H9 (cell line): ENCODE data around the gene RPL21. TPM values are rescaled to one million over a fixed set of nuclear protein-coding genes. Genes with fewer than 3 reads are reported as not detected.

Experiments used
- DNase-seq: peaks from one replicate; pipeline ENCODE4 v3.0.0-alpha.2; 2017
- H2AFZ ChIP-seq: one replicate; pipeline ENCODE4 v1.6.1; 2013; ENCODE audit warnings: mild to moderate bottlenecking, low read length, control low read depth, moderate library complexity
- H2AK5ac ChIP-seq: 2 replicates; pipeline ENCODE4 v1.6.1; 2013; ENCODE audit warnings: low read length, control low read depth, mixed read lengths; ENCODE audit not compliant: insufficient read length
- H2BK120ac ChIP-seq: one replicate; pipeline ENCODE4 v1.6.1; 2013; ENCODE audit warnings: low read depth, mild to moderate bottlenecking, low read length, control low read depth, inconsistent platforms; ENCODE audit not compliant: poor library complexity, severe bottlenecking
- H2BK12ac ChIP-seq: 2 replicates; pipeline ENCODE4 v1.6.1; 2013; ENCODE audit warnings: low read length, control low read depth, mixed read lengths, low read depth; ENCODE audit not compliant: insufficient read length
- H2BK15ac ChIP-seq: 2 replicates; pipeline ENCODE4 v1.6.1; 2013; ENCODE audit warnings: low read depth, low read length, control low read depth
- H2BK20ac ChIP-seq: one replicate; pipeline ENCODE4 v1.6.1; 2013; ENCODE audit warnings: low read depth, mild to moderate bottlenecking, low read length, control low read depth, inconsistent platforms; ENCODE audit not compliant: poor library complexity, severe bottlenecking
- H2BK5ac ChIP-seq: 2 replicates; pipeline ENCODE4 v1.6.1; 2013; ENCODE audit warnings: low read length, control low read depth, mixed read lengths; ENCODE audit not compliant: insufficient read length
- H3K14ac ChIP-seq: 2 replicates; pipeline ENCODE4 v1.6.1; 2013; ENCODE audit warnings: low read length, control low read depth; ENCODE audit not compliant: insufficient read depth
- H3K18ac ChIP-seq: 2 replicates; pipeline ENCODE4 v1.6.1; 2013; ENCODE audit warnings: low read depth, mild to moderate bottlenecking, mixed read lengths, low read length, control low read depth; ENCODE audit not compliant: insufficient read length
- H3K23ac ChIP-seq: 2 replicates; pipeline ENCODE4 v1.6.1; 2013; ENCODE audit warnings: low read length, control low read depth, mixed read lengths, low read depth; ENCODE audit not compliant: insufficient read length
- H3K23me2 ChIP-seq: 2 replicates; pipeline ENCODE4 v1.6.1; 2013; ENCODE audit warnings: low read depth, mild to moderate bottlenecking, mixed read lengths, low read length, control low read depth; ENCODE audit not compliant: insufficient read length, poor library complexity, severe bottlenecking
- H3K27ac ChIP-seq: 2 replicates; pipeline ENCODE4 v1.5.1; 2013; ENCODE audit warnings: low read length, control low read depth, mixed read lengths, low read depth; ENCODE audit not compliant: insufficient read length
- H3K27me3 ChIP-seq: 2 replicates; pipeline ENCODE4 v1.6.1; 2013; ENCODE audit warnings: low read length, control low read depth, inconsistent platforms; ENCODE audit not compliant: insufficient read depth
- H3K4ac ChIP-seq: 2 replicates; pipeline ENCODE4 v1.6.1; 2013; ENCODE audit warnings: low read depth, mild to moderate bottlenecking, control low read depth, inconsistent platforms, low read length, moderate library complexity
- H3K4me1 ChIP-seq: 2 replicates; pipeline ENCODE4 v1.6.1; 2013; ENCODE audit warnings: low read length, control low read depth, inconsistent platforms; ENCODE audit not compliant: insufficient read depth
- H3K4me2 ChIP-seq: 2 replicates; pipeline ENCODE4 v1.6.1; 2013; ENCODE audit warnings: low read length, control low read depth, mixed read lengths; ENCODE audit not compliant: insufficient read length, insufficient read depth
- H3K56ac ChIP-seq: 2 replicates; pipeline ENCODE4 v1.6.1; 2013; ENCODE audit warnings: low read depth, mild to moderate bottlenecking, mixed read lengths, low read length, control low read depth; ENCODE audit not compliant: insufficient read length
- H3K79me1 ChIP-seq: 2 replicates; pipeline ENCODE4 v1.6.1; 2013; ENCODE audit warnings: low read depth, mild to moderate bottlenecking, moderate library complexity, low read length, control low read depth, inconsistent platforms; ENCODE audit not compliant: insufficient read depth, poor library complexity, severe bottlenecking
- H3K79me2 ChIP-seq: 2 replicates; pipeline ENCODE4 v1.6.1; 2013; ENCODE audit warnings: low read length, control low read depth, inconsistent platforms; ENCODE audit not compliant: insufficient read depth
- H3K9ac ChIP-seq: 2 replicates; pipeline ENCODE4 v1.6.1; 2013; ENCODE audit warnings: low read length, control low read depth, mixed read lengths; ENCODE audit not compliant: insufficient read length; ENCODE audit errors: extremely low read depth
- H3K9me3 ChIP-seq: one replicate; pipeline ENCODE4 v1.6.1; 2013; ENCODE audit warnings: low read depth, low read length, inconsistent platforms; ENCODE audit not compliant: control insufficient read depth
- H3T11ph ChIP-seq: one replicate; pipeline ENCODE4 v1.6.1; 2013; ENCODE audit warnings: mild to moderate bottlenecking, low read length, control low read depth, inconsistent platforms
- H4K20me1 ChIP-seq: one replicate; pipeline ENCODE4 v1.6.1; 2013; ENCODE audit not compliant: control insufficient read depth, insufficient read length, insufficient read depth
- H4K5ac ChIP-seq: 2 replicates; pipeline ENCODE4 v1.6.1; 2013; ENCODE audit warnings: low read depth, mild to moderate bottlenecking, mixed read lengths, low read length, control low read depth; ENCODE audit not compliant: insufficient read length
- H4K8ac ChIP-seq: replicated peaks from 2 replicates; pipeline ENCODE4 v1.6.1; 2013; ENCODE audit warnings: low read length, control low read depth, mixed read lengths, low read depth; ENCODE audit not compliant: insufficient read length
- H4K91ac ChIP-seq: 2 replicates; pipeline ENCODE4 v1.6.1; 2013; ENCODE audit warnings: low read depth, mild to moderate bottlenecking, moderate library complexity, mixed read lengths, low read length, control low read depth; ENCODE audit not compliant: insufficient read length
- H3K27ac Mint-ChIP-seq, 3 experiments: 2 replicates in 2 of 3; 3 replicates in 1 of 3; pipeline ENCODE4 v1.8.0; 2020 to 2021; ENCODE audit warnings: mixed read lengths in 3 of 3, mild to moderate bottlenecking in 1 of 3, moderate library complexity in 1 of 3
- H3K27me3 Mint-ChIP-seq: 2 replicates; pipeline ENCODE4 v1.8.0; 2021; ENCODE audit warnings: low read depth, mild to moderate bottlenecking, moderate library complexity, mixed read lengths
- H3K36me3 Mint-ChIP-seq, 3 experiments: 2 replicates in 2 of 3; 3 replicates in 1 of 3; pipeline ENCODE4 v1.8.0; 2020 to 2021; ENCODE audit warnings: low read depth in 3 of 3, mixed read lengths in 3 of 3; ENCODE audit not compliant: insufficient read depth in 1 of 3
- H3K4me1 Mint-ChIP-seq, 2 experiments: 2 replicates each; pipeline ENCODE4 v1.8.0; 2020; ENCODE audit warnings: mixed read lengths in 2 of 2
- H3K4me3 Mint-ChIP-seq, 2 experiments: 2 replicates in 1 of 2; 3 replicates in 1 of 2; pipeline ENCODE4 v1.8.0; 2020 to 2021; ENCODE audit warnings: mild to moderate bottlenecking in 2 of 2, mixed read lengths in 2 of 2, moderate library complexity in 1 of 2
- H3K9me3 Mint-ChIP-seq, 2 experiments: 2 replicates in 1 of 2; 3 replicates in 1 of 2; pipeline ENCODE4 v1.8.0; 2020; ENCODE audit warnings: mild to moderate bottlenecking in 2 of 2, mixed read lengths in 2 of 2, moderate library complexity in 1 of 2
- WGBS: extraction: QIAGEN DNeasy Blood & Tissue Kit; methylation state at CpG from one replicate; pipeline ENCODE4 v1.1.7; 2013; ENCODE audit warnings: missing lambda C conversion rate, low lambda C conversion rate, mixed read lengths; ENCODE audit not compliant: insufficient read length; ENCODE audit errors: extremely low coverage; 5-methylcytosine and 5-hydroxymethylcytosine counted together
- total RNA-seq: library from RNA; stranded (reverse); gene quantifications from 2 replicates; pipeline ENCODE4 v1.2.1, GENCODE V29; 2021
- TF ChIP-seq, protein P1 (sequence below): fragments of 200-600 bp; sonication (generic); conservative IDR thresholded peaks from 3 replicates; pipeline ENCODE4 v1.8.0; 2021; ENCODE audit warnings: antibody characterized with exemption, mild to moderate bottlenecking

Gene RPL21
- total RNA-seq, 1 experiment from 2014 or later: 1,099 TPM

- Histone ChIP-seq H3K27ac (no peak overlapping the region), H4K20me1 (no peaks in the 10 kb centered on the region), H3K23me2 (peaks cover 9% of the 10 kb centered on the region), H3K27me3 (no peaks in the 10 kb centered on the region), H3K9ac (no peak overlapping the region), H3K79me1 (no peaks in the 10 kb centered on the region), H2BK15ac (no peak overlapping the region), H4K5ac (no peak overlapping the region), H3K9me3 (no peaks in the 10 kb centered on the region), H3K79me2 (no peaks in the 10 kb centered on the region), H3K18ac (no peak overlapping the region), H4K8ac (no peak overlapping the region), H3K4me1 (no peaks in the 10 kb centered on the region), H3K4ac (no peak overlapping the region), H3K56ac (no peak overlapping the region), H2BK12ac (no peak overlapping the region), H2AK5ac (no peak overlapping the region), H3K4me2 (no peak overlapping the region), H3K14ac (no peak overlapping the region), H2AFZ (no peak overlapping the region), H2BK120ac (no peak overlapping the region), H4K91ac (no peak overlapping the region), H3T11ph (no peak overlapping the region), H2BK20ac (no peak overlapping the region), H2BK5ac (no peak overlapping the region), H3K23ac (no peak overlapping the region)
- H3K4me1 Mint-ChIP-seq: peaks cover 9 to 15% of the 10 kb centered on the region in 2 experiments
- H3K4me3 Mint-ChIP-seq: no peak overlapping the region
- H3K36me3 Mint-ChIP-seq: no peaks in the 10 kb centered on the region
- no peaks in the 10 kb centered on the region for H3K9me3 Mint-ChIP-seq
- DNase-seq: peak; percentile 23
- no peak overlapping the region for H3K27ac Mint-ChIP-seq
- H3K27me3 Mint-ChIP-seq: peaks cover 56% of the 10 kb centered on the region
- no CpG with 5 or more reads among the region's 4 CpGs for WGBS
- TF ChIP-seq, protein P1, sequence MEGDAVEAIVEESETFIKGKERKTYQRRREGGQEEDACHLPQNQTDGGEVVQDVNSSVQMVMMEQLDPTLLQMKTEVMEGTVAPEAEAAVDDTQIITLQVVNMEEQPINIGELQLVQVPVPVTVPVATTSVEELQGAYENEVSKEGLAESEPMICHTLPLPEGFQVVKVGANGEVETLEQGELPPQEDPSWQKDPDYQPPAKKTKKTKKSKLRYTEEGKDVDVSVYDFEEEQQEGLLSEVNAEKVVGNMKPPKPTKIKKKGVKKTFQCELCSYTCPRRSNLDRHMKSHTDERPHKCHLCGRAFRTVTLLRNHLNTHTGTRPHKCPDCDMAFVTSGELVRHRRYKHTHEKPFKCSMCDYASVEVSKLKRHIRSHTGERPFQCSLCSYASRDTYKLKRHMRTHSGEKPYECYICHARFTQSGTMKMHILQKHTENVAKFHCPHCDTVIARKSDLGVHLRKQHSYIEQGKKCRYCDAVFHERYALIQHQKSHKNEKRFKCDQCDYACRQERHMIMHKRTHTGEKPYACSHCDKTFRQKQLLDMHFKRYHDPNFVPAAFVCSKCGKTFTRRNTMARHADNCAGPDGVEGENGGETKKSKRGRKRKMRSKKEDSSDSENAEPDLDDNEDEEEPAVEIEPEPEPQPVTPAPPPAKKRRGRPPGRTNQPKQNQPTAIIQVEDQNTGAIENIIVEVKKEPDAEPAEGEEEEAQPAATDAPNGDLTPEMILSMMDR: no peak
Measured at GRCh38 chr13:27273658-27274425, 22.5 kb downstream of the RPL21 start.
